ENCODE results near the gene LAMP1.

Gene LAMP1

GRCh38 chr13:113267642-113268405 lies 29.2 kb upstream of the LAMP1 start:
- Histone ChIP-seq H3K36me3 (peaks cover 25% of the 10 kb centered on the region), H3K27me3 (ENCODE audit: insufficient read depth, low read depth, severe bottlenecking) (no peaks in the 10 kb centered on the region), H3K4me3 (ENCODE audit: low read depth, low read length) (no peak overlapping the region), H3K27ac (no peak overlapping the region), H3K9me3 (ENCODE audit: severe bottlenecking) (no peaks in the 10 kb centered on the region)
- no peak for DNase-seq
- no peak for TF ChIP-seq CTCF (IDR thresholded peaks at IDR 0.05; ENCODE audit: low read depth, low read length)

GRCh38 chr13:113272031-113272430 lies 25.0 kb upstream of the LAMP1 start:
- Histone ChIP-seq H3K4me3 (ENCODE audit: low read depth, low read length) (no peak overlapping the region), H3K27ac (peak overlapping the region; percentile 1), H3K36me3 (peaks cover 3% of the 10 kb centered on the region), H3K27me3 (ENCODE audit: insufficient read depth, low read depth, severe bottlenecking) (no peaks in the 10 kb centered on the region), H3K9me3 (ENCODE audit: severe bottlenecking) (no peaks in the 10 kb centered on the region)
- DNase-seq, result no peak
- no peak for TF ChIP-seq CTCF (IDR thresholded peaks at IDR 0.05; ENCODE audit: low read depth, low read length)

GRCh38 chr13:113272701-113273181 lies 24.3 kb upstream of the LAMP1 start:
- H3K4me3 ChIP-seq (ENCODE audit: low read depth, low read length), result no peak overlapping the region
- H3K27ac ChIP-seq, result peak overlapping the region; percentile 75
- no peaks in the 10 kb centered on the region for H3K9me3 ChIP-seq (ENCODE audit: severe bottlenecking)
- no peak for TF ChIP-seq CTCF (IDR thresholded peaks at IDR 0.05; ENCODE audit: low read depth, low read length)
- peaks cover 3% of the 10 kb centered on the region for H3K36me3 ChIP-seq
- H3K27me3 ChIP-seq (ENCODE audit: insufficient read depth, low read depth, severe bottlenecking), result no peaks in the 10 kb centered on the region
- DNase-seq, result peak; percentile 84

- Histone ChIP-seq H3K36me3 (peaks cover 3% of the 10 kb centered on the region), H3K4me3 (ENCODE audit: low read depth, low read length) (peak overlapping the region; percentile 22), H3K9me3 (ENCODE audit: severe bottlenecking) (no peaks in the 10 kb centered on the region), H3K27me3 (ENCODE audit: insufficient read depth, low read depth, severe bottlenecking) (no peaks in the 10 kb centered on the region), H3K27ac (peak overlapping the region; percentile 75)
- no peak for DNase-seq
- no peak for TF ChIP-seq CTCF (IDR thresholded peaks at IDR 0.05; ENCODE audit: low read depth, low read length)
These were observed 23.7 kb upstream of the LAMP1 start for GRCh38 chr13:113273321-113273720.

GRCh38 chr13:113273851-113274590 lies 23.0 kb upstream of the LAMP1 start:
- no peaks in the 10 kb centered on the region; the same call in 1 of the 2 replicates for H3K36me3 ChIP-seq

More at GRCh38 chr13:113273851-113274590, 23.0 kb upstream of the LAMP1 start:
- Histone ChIP-seq H3K27me3 (ENCODE audit: insufficient read depth, low read depth, severe bottlenecking) (no peaks in the 10 kb centered on the region), H3K4me3 (ENCODE audit: low read depth, low read length) (peak overlapping the region; percentile 22), H3K9me3 (ENCODE audit: severe bottlenecking) (no peaks in the 10 kb centered on the region), H3K27ac (peak overlapping the region; percentile 75)
- no peak for TF ChIP-seq CTCF (IDR thresholded peaks at IDR 0.05; ENCODE audit: low read depth, low read length)
- peak; percentile 90 for DNase-seq

Measured in WERI-Rb-1 (cell line).